Measurements from ENCODE around the gene ADD3. TPM values are rescaled to one million over a fixed set of nuclear protein-coding genes. Genes with fewer than 3 reads are reported as not detected.
"Not testable (repeated sequence)": the region's sequence is repeated elsewhere in the genome, so short reads cannot be mapped to it uniquely, and the experiment has no call there.

The ADD3 gene
- total RNA-seq, 1 donor from 2014 or later = 95.3 TPM

GRCh38 chr10:110042181-110042580, 34.4 kb downstream of the ADD3 start:
- ChIA-PET POLR2A (no interaction called here), CTCF (no interaction called here)
- H3K27ac Mint-ChIP-seq = no peak overlapping the region
- peaks cover 3% of the 10 kb centered on the region for H3K36me3 Mint-ChIP-seq (ENCODE audit: low read depth)
- no peak for DNase-seq
- H3K4me1 Mint-ChIP-seq = peaks cover 45% of the 10 kb centered on the region
- no peak for TF ChIP-seq CTCF (IDR thresholded peaks at IDR 0.05)
- intact Hi-C loops (cut with micrococcal nuclease) = no loop called here
- H3K4me3 Mint-ChIP-seq = no peak overlapping the region
- no peaks in the 10 kb centered on the region for H3K9me3 Mint-ChIP-seq
- no peaks in the 10 kb centered on the region for H3K27me3 Mint-ChIP-seq
- no peak for ATAC-seq (ENCODE audit: low read depth)

DNA sequence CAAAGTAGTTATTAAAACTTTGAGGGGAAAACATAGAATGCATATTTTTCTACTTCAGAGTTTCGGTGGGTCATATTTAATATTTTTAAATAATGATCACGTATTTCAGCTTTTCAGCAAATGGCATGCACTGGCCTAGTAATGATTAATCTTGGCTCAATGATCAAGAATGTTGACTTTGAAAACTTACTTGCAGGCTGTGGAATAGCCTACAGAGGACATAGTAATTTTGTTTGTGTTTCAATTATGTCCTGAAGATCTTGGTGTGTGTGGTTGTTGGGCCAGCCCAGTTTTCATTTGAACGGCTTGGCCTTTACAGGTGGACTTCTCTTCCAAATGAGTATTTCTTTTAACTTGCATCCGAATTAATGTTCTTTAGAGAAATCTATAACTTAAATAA, 35.1 kb downstream of the ADD3 start:
- peaks cover 43% of the 10 kb centered on the region for H3K4me1 Mint-ChIP-seq
- intact Hi-C loops (cut with micrococcal nuclease) = no loop called here

DNA sequence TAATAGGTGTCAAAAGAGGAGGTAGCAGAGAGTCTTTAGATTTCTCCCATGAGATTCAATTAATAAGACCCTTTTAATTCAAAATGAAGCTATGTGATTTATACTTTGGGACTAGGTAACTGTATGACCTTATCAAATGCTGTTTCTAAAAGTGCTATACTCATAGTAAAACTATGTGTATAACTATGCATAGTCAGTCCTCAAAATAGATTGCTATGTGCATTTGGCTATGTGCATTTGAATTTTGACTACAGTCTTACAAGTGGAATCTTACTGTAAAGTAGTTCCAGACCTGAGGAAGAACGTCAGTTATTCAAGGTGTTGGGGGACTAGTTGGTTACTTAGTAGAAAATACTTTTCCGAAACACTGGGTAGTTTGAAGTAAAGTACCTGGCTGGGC, 36.9 kb downstream of the ADD3 start:
- Mint-ChIP-seq H3K4me1 (peaks cover 35% of the 10 kb centered on the region), H3K27me3 (no peaks in the 10 kb centered on the region), H3K36me3 (ENCODE audit: low read depth) (peaks cover 15% of the 10 kb centered on the region), H3K4me3 (no peak overlapping the region), H3K9me3 (peaks cover 8% of the 10 kb centered on the region), H3K27ac (no peak overlapping the region)
- DNase-seq = no peak
- TF ChIP-seq CTCF (IDR thresholded peaks at IDR 0.05) = no peak
- no peak for ATAC-seq (ENCODE audit: low read depth)
- POLR2A ChIA-PET = no interaction called here
- intact Hi-C loops (cut with micrococcal nuclease) = no loop called here
- CTCF ChIA-PET = interaction anchor here (0.9 to 2.1 kb wide), 3 partner anchors 10 to 161 kb away, joined by 3 to 7 read pairs (median 3); no protein-coding TSS in a partner anchor

More for the DNA sequence above, 35.1 kb downstream of the ADD3 start:
- Mint-ChIP-seq H3K27ac (no peak overlapping the region), H3K36me3 (ENCODE audit: low read depth) (peaks cover 6% of the 10 kb centered on the region), H3K27me3 (no peaks in the 10 kb centered on the region), H3K4me3 (no peak overlapping the region), H3K9me3 (peaks cover 1% of the 10 kb centered on the region)
- no peak for TF ChIP-seq CTCF (IDR thresholded peaks at IDR 0.05)
- ATAC-seq (ENCODE audit: low read depth) (no peak), DNase-seq (no peak)
- POLR2A ChIA-PET = no interaction called here
- CTCF ChIA-PET = no interaction called here

GRCh38 chr10:110045772-110046171, 38.0 kb downstream of the ADD3 start:
- no peak overlapping the region for H3K4me3 Mint-ChIP-seq
- intact Hi-C loops (cut with micrococcal nuclease) = loop anchor here (2.0 kb wide), 1 partner anchor 15 kb away; no protein-coding TSS in a partner anchor
- H3K27ac Mint-ChIP-seq = no peak overlapping the region
- peaks cover 22% of the 10 kb centered on the region for H3K36me3 Mint-ChIP-seq (ENCODE audit: low read depth)
- POLR2A ChIA-PET = interaction anchor here (0.7 kb wide), 1 partner anchor 38 kb away, joined by 3 read pairs; the partner anchor contains the start of gene ADD3
- CTCF ChIA-PET = interaction anchor here (2.1 kb wide), 1 partner anchor 11 kb away, joined by 7 read pairs; no protein-coding TSS in a partner anchor
- DNase-seq = no peak
- ATAC-seq (ENCODE audit: low read depth) = no peak
- no peaks in the 10 kb centered on the region for H3K27me3 Mint-ChIP-seq
- H3K9me3 Mint-ChIP-seq = peaks cover 12% of the 10 kb centered on the region
- H3K4me1 Mint-ChIP-seq = peaks cover 30% of the 10 kb centered on the region
- no peak for TF ChIP-seq CTCF (IDR thresholded peaks at IDR 0.05)

DNA sequence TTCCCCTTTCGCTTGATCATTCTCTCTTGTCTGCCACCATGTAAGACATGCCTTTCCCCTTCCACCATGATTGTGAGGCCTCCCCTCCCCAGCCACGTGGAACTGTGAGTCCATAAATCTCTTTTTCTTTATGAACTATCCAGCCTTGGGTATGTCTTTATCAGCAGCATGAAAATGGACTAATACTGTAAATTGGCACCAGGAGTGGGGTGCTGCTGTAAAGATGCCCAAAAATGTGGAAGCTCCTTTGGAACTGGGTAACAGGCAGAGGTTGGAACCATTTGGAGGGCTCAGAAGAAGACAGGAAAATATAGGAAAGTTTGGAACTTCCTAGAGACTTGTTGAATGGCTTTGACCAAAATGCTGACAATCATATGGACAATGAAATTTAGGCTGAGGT, 40.4 kb downstream of the ADD3 start:
- H3K27ac Mint-ChIP-seq; CTCF ChIA-PET; intact Hi-C loops (cut with micrococcal nuclease); ATAC-seq (ENCODE audit: low read depth); H3K4me3 Mint-ChIP-seq; H3K27me3 Mint-ChIP-seq; DNase-seq: not testable (repeated sequence)
- Mint-ChIP-seq H3K36me3 (ENCODE audit: low read depth) (peaks cover 25% of the 10 kb centered on the region), H3K4me1 (peaks cover 43% of the 10 kb centered on the region), H3K9me3 (peaks cover 12% of the 10 kb centered on the region)
- POLR2A ChIA-PET = interaction anchor here (0.6 to 1.1 kb wide), 2 partner anchors 68 to 825 kb away, joined by 3 to 4 read pairs; no protein-coding TSS in a partner anchor

- POLR2A ChIA-PET = no interaction called here
- ATAC-seq (ENCODE audit: low read depth) (no peak), DNase-seq (no peak)
- Mint-ChIP-seq H3K27ac (no peak overlapping the region), H3K4me3 (no peak overlapping the region), H3K4me1 (peaks cover 43% of the 10 kb centered on the region), H3K9me3 (peaks cover 12% of the 10 kb centered on the region), H3K36me3 (ENCODE audit: low read depth) (peaks cover 22% of the 10 kb centered on the region), H3K27me3 (no peaks in the 10 kb centered on the region)
- CTCF ChIA-PET = no interaction called here
- intact Hi-C loops (cut with micrococcal nuclease) = no loop called here
- TF ChIP-seq CTCF (IDR thresholded peaks at IDR 0.05) = no peak
Measured at GRCh38 chr10:110048781-110049180, 41.0 kb downstream of the ADD3 start.

DNA sequence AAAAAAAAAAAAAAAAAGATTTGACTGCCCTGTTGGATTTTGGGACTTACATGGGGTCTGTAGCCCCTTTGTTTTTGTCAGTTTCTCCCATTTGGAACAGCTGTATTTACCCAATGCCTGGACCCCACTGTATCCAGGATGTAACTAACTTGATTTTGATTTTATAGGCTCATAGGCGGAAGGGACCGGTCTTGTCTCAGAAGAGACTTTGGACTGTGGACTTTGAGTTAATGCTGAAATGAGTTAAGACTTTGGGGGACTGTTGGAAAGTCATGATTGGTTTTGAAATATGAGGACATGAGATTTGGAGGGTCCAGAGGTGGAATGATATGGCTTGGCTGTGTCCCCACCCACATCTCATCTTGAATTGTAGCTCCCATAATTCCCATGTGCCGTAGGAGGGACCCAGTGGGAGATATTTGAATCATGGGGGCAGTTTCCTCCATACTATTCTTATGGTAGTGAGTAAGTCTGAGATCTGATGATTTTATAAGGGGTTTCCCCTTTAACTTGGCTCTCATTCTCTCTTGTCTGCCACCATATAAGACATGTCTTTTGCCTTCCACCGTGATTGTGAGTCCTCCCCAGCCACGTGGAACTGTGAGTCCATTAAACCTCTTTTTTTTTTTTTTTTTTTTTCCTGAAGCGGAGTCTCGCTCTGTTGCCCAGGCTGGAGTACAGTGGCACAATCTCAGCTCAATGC, 42.3 kb downstream of the ADD3 start:
- Mint-ChIP-seq H3K36me3 (ENCODE audit: low read depth) (peaks cover 22% of the 10 kb centered on the region), H3K9me3 (peaks cover 12% of the 10 kb centered on the region), H3K4me1 (peaks cover 45% of the 10 kb centered on the region)
- ATAC-seq (ENCODE audit: low read depth); H3K27ac Mint-ChIP-seq; DNase-seq; CTCF ChIA-PET; intact Hi-C loops (cut with micrococcal nuclease); H3K4me3 Mint-ChIP-seq; H3K27me3 Mint-ChIP-seq; POLR2A ChIA-PET: not testable (repeated sequence)

Measured in activated B cell treated with CpG ODN at 0.5 μM for 24 hours (primary cell).